HG03039 (cell line): ENCODE results near the gene SUCLG2.

Experiments used
- ATAC-seq: cut with Tn5 transposase; IDR thresholded peaks from one replicate; pipeline ENCODE4 v1.9.1; 2021; ENCODE audit warnings: mild to moderate bottlenecking, moderate library complexity; ENCODE audit not compliant: unreplicated experiment

Gene SUCLG2

GRCh38 chr3:67649681-67650080 lies 4.7 kb downstream of the SUCLG2 start:
- ATAC-seq = no peak

GRCh38 chr3:67648701-67649100 lies 5.7 kb downstream of the SUCLG2 start:
- ATAC-seq = no peak

DNA sequence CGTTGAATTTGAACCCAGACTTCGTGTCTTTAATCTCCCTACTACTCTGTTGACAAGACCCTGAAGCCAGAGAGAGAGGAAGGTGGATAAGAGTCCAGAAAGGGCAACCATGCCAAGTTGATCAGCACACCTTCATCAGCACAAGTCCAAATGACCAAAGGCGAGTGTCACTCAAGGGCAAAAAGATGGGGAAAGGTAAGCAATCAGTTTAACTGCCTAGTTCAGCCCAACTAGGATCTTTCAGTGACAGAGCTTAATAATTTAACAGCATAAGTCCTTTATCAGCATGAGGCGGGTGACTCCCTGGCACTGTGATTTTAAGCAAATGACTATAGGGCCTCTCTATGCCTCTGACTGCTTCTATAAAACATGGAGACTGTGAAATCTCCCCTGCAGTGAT lies 6.2 kb downstream of the SUCLG2 start:
- ATAC-seq = no peak

GRCh38 chr3:67647390-67647878 lies 7.0 kb downstream of the SUCLG2 start:
- no peak for ATAC-seq

DNA sequence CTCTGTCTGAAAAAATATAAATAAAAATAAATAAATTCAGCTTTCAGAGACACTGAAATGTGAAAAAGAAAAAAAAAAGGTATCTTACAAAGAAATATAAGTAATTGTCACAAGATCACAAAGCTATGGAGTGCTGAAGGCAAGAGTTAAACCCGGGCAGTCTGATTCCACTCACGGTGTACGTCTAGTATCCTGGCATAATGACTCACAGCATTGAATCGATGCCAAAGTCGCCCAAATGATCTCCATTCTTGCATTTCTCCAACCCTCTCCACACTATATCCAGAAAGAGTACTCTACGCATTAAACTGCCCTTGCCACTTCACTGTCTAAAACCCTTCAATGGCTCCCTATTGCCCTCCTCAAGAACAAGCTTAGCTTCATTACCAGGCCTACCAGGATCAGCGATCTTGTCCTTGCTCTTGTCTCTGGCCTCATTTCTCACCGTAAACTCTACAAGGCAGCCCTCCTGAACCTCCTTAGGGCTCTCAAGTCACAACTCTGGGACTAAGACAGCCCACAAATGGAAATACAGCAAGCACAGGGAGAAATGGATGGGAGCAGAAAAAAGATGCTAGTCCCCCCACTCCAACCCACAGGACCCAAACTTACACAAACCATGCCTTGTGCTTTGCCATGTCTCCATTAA lies 7.7 kb downstream of the SUCLG2 start:
- ATAC-seq = no peak

GRCh38 chr3:67644827-67645226 lies 9.6 kb downstream of the SUCLG2 start:
- ATAC-seq = no peak

GRCh38 chr3:67642734-67643133 lies 11.7 kb downstream of the SUCLG2 start:
- no peak for ATAC-seq

DNA sequence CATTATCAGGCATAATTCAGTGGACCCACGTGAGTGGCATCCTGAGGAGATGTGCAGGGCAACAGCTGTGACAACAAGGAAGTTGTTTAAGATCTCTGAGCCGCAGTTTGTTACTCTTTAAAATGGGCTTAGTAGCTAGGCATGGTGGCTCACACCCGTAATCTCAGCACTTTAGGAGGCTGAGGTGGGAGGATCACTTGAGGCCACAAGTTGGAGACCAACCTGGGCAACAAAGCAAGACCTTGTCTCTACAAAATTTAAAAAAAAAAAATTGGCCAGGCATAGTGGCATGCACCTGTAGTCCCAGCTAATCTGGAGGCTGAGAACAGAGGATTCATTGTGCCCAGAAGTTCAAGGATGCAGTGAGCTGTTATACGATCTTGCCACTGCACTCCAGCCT lies 12.2 kb downstream of the SUCLG2 start:
- ATAC-seq = no peak

DNA sequence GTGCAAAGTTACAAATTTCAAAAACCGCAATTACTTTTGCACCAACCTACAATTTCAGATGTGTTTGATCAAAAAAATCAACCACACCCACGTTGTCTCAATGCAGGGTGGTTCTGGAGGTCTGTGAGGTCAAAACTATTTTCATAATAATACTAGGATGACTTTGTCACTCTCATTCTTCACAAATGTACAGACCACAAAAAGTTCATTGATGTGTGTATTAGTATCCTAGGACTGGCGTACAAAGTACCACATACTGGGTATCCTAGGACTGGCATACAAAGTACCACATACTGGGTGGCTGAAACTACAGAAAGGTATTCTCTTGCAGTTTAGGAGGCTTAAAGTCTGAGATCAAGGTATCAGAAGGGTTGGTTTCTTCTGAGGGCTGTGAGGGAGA lies 13.0 kb downstream of the SUCLG2 start:
- ATAC-seq = no peak

DNA sequence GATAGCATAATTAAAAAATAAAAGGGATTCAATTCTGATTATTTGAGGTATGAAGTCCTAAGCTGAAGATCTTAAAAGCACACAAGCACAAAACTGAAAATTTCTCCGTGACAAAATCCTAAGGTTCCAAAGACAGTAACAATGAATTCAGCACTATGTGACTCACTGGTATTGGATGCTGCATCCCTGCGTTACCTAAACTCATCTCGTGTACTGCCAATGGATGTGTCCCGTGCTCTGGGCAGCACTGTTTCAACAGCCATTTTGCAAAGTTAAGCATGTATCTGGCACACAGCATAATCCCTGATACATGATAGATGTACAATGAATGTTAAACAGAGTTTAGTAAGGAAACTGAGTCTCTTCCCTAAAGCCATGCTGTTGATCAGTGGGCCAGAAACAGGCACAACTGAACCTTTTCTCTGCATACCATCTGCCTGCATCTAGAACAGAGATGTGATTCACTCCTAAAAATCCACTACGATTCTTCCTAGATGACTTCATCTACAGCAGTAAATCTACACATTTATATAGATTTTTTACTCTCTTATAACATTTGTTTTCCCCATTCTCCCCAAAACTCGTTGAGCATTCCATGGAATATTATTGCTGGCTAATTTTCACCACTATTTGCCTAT lies 14.3 kb downstream of the SUCLG2 start:
- ATAC-seq = no peak

DNA sequence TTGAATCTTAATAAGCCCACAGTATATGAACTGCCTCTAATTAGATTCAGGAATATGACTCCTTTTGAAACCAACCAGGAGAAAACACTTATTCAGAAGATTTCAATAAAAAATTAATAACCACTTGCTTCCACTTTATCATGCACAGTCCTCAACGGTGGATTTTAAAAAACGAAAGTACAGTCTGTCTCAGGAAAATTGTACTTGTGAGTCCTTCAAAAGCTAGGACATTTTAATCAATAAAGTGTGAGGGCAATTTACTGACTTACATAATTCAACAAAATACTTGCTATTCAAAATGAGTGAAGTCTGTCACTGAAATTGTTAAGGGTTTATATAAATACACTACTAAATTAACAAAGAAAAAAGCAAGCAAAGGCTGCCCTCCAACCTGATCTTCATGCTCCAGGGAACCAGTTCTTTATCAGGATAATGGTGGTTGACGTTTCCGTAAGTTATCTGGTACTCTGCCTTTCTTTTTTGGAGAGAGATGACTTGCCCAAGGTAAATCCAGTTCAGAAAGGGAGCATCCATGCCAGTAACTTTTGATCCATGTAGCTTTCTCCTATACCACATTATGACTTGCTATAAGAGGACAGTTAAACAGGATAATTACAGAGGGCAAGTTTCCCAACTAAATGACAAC lies 17.0 kb downstream of the SUCLG2 start:
- ATAC-seq = no peak

- ATAC-seq = no peak
Observed at GRCh38 chr3:67635806-67636205, 18.6 kb downstream of the SUCLG2 start.

- ATAC-seq = no peak
Observed at GRCh38 chr3:67635257-67635656, 19.2 kb downstream of the SUCLG2 start.

GRCh38 chr3:67630666-67631362 lies 23.6 kb downstream of the SUCLG2 start:
- no peak for ATAC-seq

- no peak for ATAC-seq
Observed at GRCh38 chr3:67624687-67625086, 29.7 kb downstream of the SUCLG2 start.

- no peak for ATAC-seq
Observed at GRCh38 chr3:67624078-67624477, 30.3 kb downstream of the SUCLG2 start.

DNA sequence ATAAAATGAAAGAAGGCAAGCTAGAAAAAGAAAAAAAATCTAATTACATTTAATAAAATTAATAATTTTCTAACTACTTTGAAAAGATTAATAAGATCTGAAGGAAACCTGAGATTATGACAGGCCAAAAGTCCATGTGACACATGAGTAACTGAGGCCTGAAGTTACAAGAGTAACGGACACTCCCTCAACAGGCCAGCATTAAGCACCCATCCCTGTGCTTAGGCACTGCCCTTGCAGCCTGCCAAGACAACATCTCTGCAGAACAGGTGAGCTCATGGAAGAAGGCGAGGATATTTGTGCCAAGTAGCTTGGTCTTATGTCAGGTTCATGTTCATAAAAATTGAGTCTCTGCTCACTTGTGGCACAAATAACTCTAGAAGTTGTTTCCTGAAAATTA lies 31.8 kb downstream of the SUCLG2 start:
- no peak for ATAC-seq

DNA sequence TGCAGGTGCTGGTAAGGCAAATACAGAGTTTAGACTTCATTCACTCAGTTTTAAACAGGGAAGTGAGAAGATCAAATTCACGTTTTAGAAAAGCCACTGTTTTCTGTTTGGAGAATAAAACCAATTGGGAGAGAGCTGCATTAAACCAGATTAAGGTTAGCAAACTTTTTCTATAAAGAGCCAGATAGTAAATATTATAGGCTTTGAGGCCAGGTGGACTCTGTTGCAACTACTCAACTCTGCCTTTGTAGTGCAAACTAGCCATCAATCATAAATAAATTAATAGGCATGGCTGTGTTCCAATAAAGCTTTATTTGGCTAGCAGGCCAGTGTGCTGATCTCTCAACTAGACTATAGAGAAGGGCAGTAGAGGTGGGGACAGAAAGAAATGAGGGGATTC lies 33.5 kb downstream of the SUCLG2 start:
- ATAC-seq = no peak

DNA sequence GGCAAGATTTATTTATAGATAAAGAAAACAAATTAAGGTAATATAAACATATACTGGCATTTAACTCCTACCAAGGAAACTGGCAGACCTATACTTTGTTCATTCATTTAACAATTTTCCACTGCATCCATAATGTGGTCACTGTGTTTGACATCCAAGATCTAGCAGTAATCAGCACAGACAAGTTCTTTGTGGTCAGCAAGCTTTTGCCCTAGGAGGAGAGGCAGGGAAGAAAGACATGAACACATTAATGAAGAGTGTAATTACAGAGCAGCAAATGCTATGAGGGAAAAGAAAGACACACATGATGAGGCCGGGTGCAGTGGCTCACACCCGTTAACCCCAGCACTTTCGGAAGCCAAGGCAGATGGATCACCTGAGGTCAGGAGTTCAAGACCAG lies 34.4 kb downstream of the SUCLG2 start:
- ATAC-seq = no peak

DNA sequence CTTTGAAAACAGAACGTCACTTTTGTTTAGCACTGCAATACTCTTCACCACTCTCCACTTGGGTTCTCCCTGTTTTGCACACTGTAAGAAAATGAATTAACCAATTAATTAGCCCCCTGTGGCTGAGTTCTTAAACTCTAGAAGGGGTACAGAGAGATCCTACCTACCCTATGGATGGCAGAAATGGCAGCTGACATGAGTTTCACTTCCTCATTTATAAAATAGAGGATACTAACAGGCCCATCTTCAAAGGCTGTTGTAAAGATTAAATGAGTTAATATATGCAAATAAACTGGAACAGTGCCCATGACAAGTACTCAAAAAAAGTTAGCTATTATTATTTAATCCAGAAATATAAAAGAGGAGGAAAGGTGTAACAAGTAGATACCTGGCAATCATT lies 36.9 kb downstream of the SUCLG2 start:
- no peak for ATAC-seq

GRCh38 chr3:67616046-67616445 lies 38.4 kb downstream of the SUCLG2 start:
- ATAC-seq = no peak

DNA sequence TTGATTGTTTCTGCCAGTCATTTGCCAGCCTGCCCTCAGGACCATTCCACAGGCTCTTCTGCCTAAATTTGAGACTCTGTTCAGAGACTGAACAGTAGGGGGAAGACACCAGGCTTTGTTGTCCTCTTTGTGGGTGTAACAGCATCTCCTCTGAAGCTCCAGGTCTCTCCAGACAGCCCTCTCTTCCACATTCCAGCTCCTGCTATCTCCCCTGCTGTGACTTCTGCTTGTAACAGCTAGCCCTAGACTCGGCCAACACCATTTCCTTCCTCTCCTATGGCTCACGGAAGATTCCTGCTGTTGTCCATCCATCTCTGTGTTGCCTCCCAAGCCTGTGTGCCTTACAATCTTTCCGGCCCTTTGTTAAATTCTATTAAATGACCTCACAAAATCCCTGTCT lies 40.2 kb downstream of the SUCLG2 start:
- no peak for ATAC-seq
